HG03378 (cell line): ENCODE measurements around the gene RNASEH2B.

Experiments used
- ATAC-seq: cut with Tn5 transposase; IDR thresholded peaks from one replicate; pipeline ENCODE4 v1.9.1; 2021; ENCODE audit warnings: mild to moderate bottlenecking, moderate library complexity; ENCODE audit not compliant: unreplicated experiment

The RNASEH2B gene

GRCh38 chr13:50905256-50905655 lies 4.3 kb upstream of the RNASEH2B start:
- ATAC-seq: no peak

- no peak for ATAC-seq
Observed at GRCh38 chr13:50907781-50908180, 1.8 kb upstream of the RNASEH2B start.

- no peak for ATAC-seq
Observed at GRCh38 chr13:50908371-50908770, 1.2 kb upstream of the RNASEH2B start.

- ATAC-seq: no peak
Observed at GRCh38 chr13:50910485-50910805, 854 bp downstream of the RNASEH2B start.

GRCh38 chr13:50911081-50911631 lies 1.6 kb downstream of the RNASEH2B start:
- no peak for ATAC-seq

GRCh38 chr13:50911937-50912795 lies 2.6 kb downstream of the RNASEH2B start:
- ATAC-seq: peak; percentile 58

- ATAC-seq: no peak
Observed at GRCh38 chr13:50912851-50913250, 3.3 kb downstream of the RNASEH2B start.

GRCh38 chr13:50914176-50914700 lies 4.6 kb downstream of the RNASEH2B start:
- no peak for ATAC-seq

GRCh38 chr13:50914848-50915247 lies 5.3 kb downstream of the RNASEH2B start:
- ATAC-seq: peak; percentile 43

- ATAC-seq: no peak
Observed at GRCh38 chr13:50915565-50915964, 6.0 kb downstream of the RNASEH2B start.

- peak; percentile 28 for ATAC-seq
Observed at GRCh38 chr13:50916701-50917184, 7.2 kb downstream of the RNASEH2B start.

GRCh38 chr13:50917572-50917971 lies 8.0 kb downstream of the RNASEH2B start:
- no peak for ATAC-seq

GRCh38 chr13:50918567-50918966 lies 9.0 kb downstream of the RNASEH2B start:
- ATAC-seq: no peak

- ATAC-seq: no peak
Observed at GRCh38 chr13:50919277-50919676, 9.7 kb downstream of the RNASEH2B start.

- no peak for ATAC-seq
Observed at GRCh38 chr13:50921706-50922105, 12.1 kb downstream of the RNASEH2B start.

- ATAC-seq: no peak
Observed at GRCh38 chr13:50923272-50923671, 13.7 kb downstream of the RNASEH2B start.

GRCh38 chr13:50924025-50924424 lies 14.4 kb downstream of the RNASEH2B start:
- ATAC-seq: no peak

GRCh38 chr13:50927701-50928100 lies 18.1 kb downstream of the RNASEH2B start:
- ATAC-seq: no peak

GRCh38 chr13:50928102-50928501 lies 18.5 kb downstream of the RNASEH2B start:
- no peak for ATAC-seq

- ATAC-seq: no peak
Observed at GRCh38 chr13:50928659-50929462, 19.3 kb downstream of the RNASEH2B start.

- no peak for ATAC-seq
Observed at GRCh38 chr13:50932091-50932490, 22.5 kb downstream of the RNASEH2B start.
